Fibroblast of skin of back (primary cell): ENCODE results near the gene GRHL1.
"Not testable (repeated sequence)": the region's sequence is repeated elsewhere in the genome, so short reads cannot be mapped to it uniquely, and the experiment has no call there.

Experiments
- DNase-seq: peaks from one replicate; pipeline ENCODE4 v3.0.0-alpha.2; 2013

GRHL1 gene

GRCh38 chr2:10027660-10028330, 76.3 kb downstream of the GRHL1 start:
- DNase-seq: no peak

GRCh38 chr2:10028407-10028987, 77.0 kb downstream of the GRHL1 start:
- DNase-seq: no peak

GRCh38 chr2:10028988-10029874, 77.7 kb downstream of the GRHL1 start:
- DNase-seq: peak; percentile 53

- DNase-seq: no peak
These were observed 78.4 kb downstream of the GRHL1 start for GRCh38 chr2:10029875-10030223.

GRCh38 chr2:10030311-10030736, 78.8 kb downstream of the GRHL1 start:
- peak; percentile 25 for DNase-seq

GRCh38 chr2:10030798-10031197, 79.3 kb downstream of the GRHL1 start:
- DNase-seq: not testable (repeated sequence)

GRCh38 chr2:10031886-10032745, 80.6 kb downstream of the GRHL1 start:
- no peak for DNase-seq

GRCh38 chr2:10032746-10033105, 81.2 kb downstream of the GRHL1 start:
- no peak for DNase-seq

GRCh38 chr2:10033251-10034006, 81.9 kb downstream of the GRHL1 start:
- no peak for DNase-seq

- no peak for DNase-seq
These were observed 83.0 kb downstream of the GRHL1 start for GRCh38 chr2:10034333-10035052.

GRCh38 chr2:10035053-10035422, 83.5 kb downstream of the GRHL1 start:
- no peak for DNase-seq

- DNase-seq: no peak
These were observed 84.1 kb downstream of the GRHL1 start for GRCh38 chr2:10035633-10036032.

- peak; percentile 59 for DNase-seq
These were observed 84.8 kb downstream of the GRHL1 start for GRCh38 chr2:10036095-10036884.

GRCh38 chr2:10038123-10038522, 86.6 kb downstream of the GRHL1 start:
- no peak for DNase-seq

- DNase-seq: no peak
These were observed 87.2 kb downstream of the GRHL1 start for GRCh38 chr2:10038716-10039115.

- no peak for DNase-seq
These were observed 88.3 kb downstream of the GRHL1 start for GRCh38 chr2:10039658-10040410.

GRCh38 chr2:10041711-10042110, 90.2 kb downstream of the GRHL1 start:
- no peak for DNase-seq

GRCh38 chr2:10042301-10043161, 91.0 kb downstream of the GRHL1 start:
- DNase-seq: peak; percentile 77
